Breast epithelium (tissue), 3 donors: Measurements from ENCODE around the gene EXOG.

Experiments
- CTCF ChIP-seq, 3 donors: fragments of 450-650 bp; IDR thresholded peaks; one replicate each; pipeline ENCODE4 v1.5.1; 2016 to 2017; ENCODE audit warnings: antibody characterized with exemption in 3 of 3, mild to moderate bottlenecking in 3 of 3, moderate library complexity in 3 of 3
- POLR2AphosphoS5 ChIP-seq, 3 donors: sonication (generic); formaldehyde crosslinking; IDR thresholded peaks; one replicate each; pipeline ENCODE4 v1.6.1; 2017; ENCODE audit warnings: antibody characterized with exemption in 3 of 3

- TF ChIP-seq CTCF (IDR thresholded peaks at IDR 0.05): no peak
- TF ChIP-seq POLR2AphosphoS5 (IDR thresholded peaks at IDR 0.05): no peak
These were observed 52.9 kb downstream of the EXOG start for GRCh38 chr3:38549082-38549481.
